Activated naive CD8-positive, alpha-beta T cell treated with anti-CD3 and anti-CD28 coated beads, Interleukin-2, amount 10 ng/mL, durations not matched to agents 7 days and 5 days (primary cell): ENCODE results near the gene SLC41A1. TPM values are rescaled to one million over a fixed set of nuclear protein-coding genes. Genes with fewer than 3 reads are reported as not detected.
A peak's percentile ranks its signal among the peaks of the same experiment; 100 is the strongest.
"Not testable (repeated sequence)": the region's sequence is repeated elsewhere in the genome, so short reads cannot be mapped to it uniquely, and the experiment has no call there.

Experiments used
- ATAC-seq: fragments of 150-1000 bp; cut with Tn5 transposase; one replicate; pipeline ENCODE4 v1.10.0; 2021; ENCODE audit warnings: low read depth, moderate library complexity
- POLR2A ChIA-PET: fragments of 350-600 bp; sonication (Branson Sonifier 250); formaldehyde crosslinking; loops from one replicate; lab custom pipeline; 2021; ENCODE audit warnings: antibody characterized with exemption; lab: Charles Lee
- DNase-seq: peaks from one replicate; pipeline ENCODE4 v3.0.0; 2021
- H3K27ac Mint-ChIP-seq: one replicate; pipeline ENCODE4 v1.8.0; 2022; ENCODE audit warnings: mild to moderate bottlenecking, mixed read lengths
- H3K27me3 Mint-ChIP-seq: one replicate; pipeline ENCODE4 v1.8.0; 2022; ENCODE audit warnings: mild to moderate bottlenecking, moderate library complexity, mixed read lengths
- H3K36me3 Mint-ChIP-seq: one replicate; pipeline ENCODE4 v1.8.0; 2021; ENCODE audit warnings: mild to moderate bottlenecking, mixed read lengths
- H3K4me1 Mint-ChIP-seq: one replicate; pipeline ENCODE4 v1.8.0; 2021; ENCODE audit warnings: mixed read lengths
- H3K4me3 Mint-ChIP-seq: one replicate; pipeline ENCODE4 v1.8.0; 2022; ENCODE audit warnings: mild to moderate bottlenecking, moderate library complexity, mixed read lengths
- H3K9me3 Mint-ChIP-seq: one replicate; pipeline ENCODE4 v1.8.0; 2021; ENCODE audit warnings: mixed read lengths
- total RNA-seq, 2 experiments: library from RNA; stranded (reverse); gene quantifications; one replicate each; pipeline ENCODE4 v1.2.3, GENCODE V29; 2021

Gene SLC41A1
- total RNA-seq, result 10 to 100 TPM; 16.8 to 19.6 TPM

GRCh38 chr1:205812878-205813754 is at the start of gene SLC41A1:
Gene SLC41A1, minus strand, starts transcription at chr1:205813198. Its CDS starts 2,757 bp downstream, at chr1:205810441.
- Mint-ChIP-seq H3K27ac (peak within 1 kb of the TSS; percentile 84), H3K4me3 (peak within 1 kb of the TSS; percentile 93), H3K27me3 (peaks cover 7% of the 10 kb centered on the region), H3K4me1 (peaks cover 24% of the 10 kb centered on the region), H3K36me3 (peaks cover 7% of the 10 kb centered on the region), H3K9me3 (no peaks in the 10 kb centered on the region)
- POLR2A ChIA-PET, result no interaction called here
- ATAC-seq (peak; percentile 92), DNase-seq (peak; percentile 89)

GRCh38 chr1:205861540-205861939 is 48.5 kb upstream of the SLC41A1 start:
- no peak overlapping the region for H3K27ac Mint-ChIP-seq
- peaks cover 6% of the 10 kb centered on the region for H3K4me1 Mint-ChIP-seq
- ATAC-seq (no peak), DNase-seq (no peak)
- POLR2A ChIA-PET, result no interaction called here
- H3K4me3 Mint-ChIP-seq, result no peak overlapping the region
- peaks cover 5% of the 10 kb centered on the region for H3K27me3 Mint-ChIP-seq
- H3K9me3 Mint-ChIP-seq, result peaks cover 4% of the 10 kb centered on the region
- H3K36me3 Mint-ChIP-seq, result peaks cover 2% of the 10 kb centered on the region

- Mint-ChIP-seq H3K4me3 (peak overlapping the region; percentile 7), H3K27ac (no peak overlapping the region), H3K9me3 (peaks cover 13% of the 10 kb centered on the region), H3K4me1 (peaks cover 6% of the 10 kb centered on the region), H3K27me3 (no peaks in the 10 kb centered on the region), H3K36me3 (peaks cover 2% of the 10 kb centered on the region)
- ATAC-seq (no peak), DNase-seq (no peak)
- POLR2A ChIA-PET, result no interaction called here
Observed at GRCh38 chr1:205858141-205858961, 45.4 kb upstream of the SLC41A1 start.

- H3K36me3 Mint-ChIP-seq, POLR2A ChIA-PET, ATAC-seq, DNase-seq, H3K27ac Mint-ChIP-seq, H3K4me3 Mint-ChIP-seq, H3K27me3 Mint-ChIP-seq, H3K4me1 Mint-ChIP-seq: not testable (repeated sequence)
- H3K9me3 Mint-ChIP-seq, result peaks cover 15% of the 10 kb centered on the region
Observed at GRCh38 chr1:205857501-205857900, 44.5 kb upstream of the SLC41A1 start.

- POLR2A ChIA-PET, result no interaction called here
- Mint-ChIP-seq H3K4me3 (no peak overlapping the region), H3K27ac (no peak overlapping the region), H3K27me3 (no peaks in the 10 kb centered on the region), H3K4me1 (peaks cover 6% of the 10 kb centered on the region), H3K36me3 (peaks cover 2% of the 10 kb centered on the region), H3K9me3 (peaks cover 15% of the 10 kb centered on the region)
- ATAC-seq, result no peak
- no peak for DNase-seq
Observed at GRCh38 chr1:205856433-205856832, 43.4 kb upstream of the SLC41A1 start.

- H3K4me3 Mint-ChIP-seq, result no peak overlapping the region
- POLR2A ChIA-PET, result no interaction called here
- peaks cover 10% of the 10 kb centered on the region for H3K4me1 Mint-ChIP-seq
Observed at GRCh38 chr1:205852969-205853368, 40.0 kb upstream of the SLC41A1 start.

GRCh38 chr1:205851993-205852392 is 39.0 kb upstream of the SLC41A1 start:
- no peak overlapping the region for H3K27ac Mint-ChIP-seq
- H3K9me3 Mint-ChIP-seq, result peaks cover 15% of the 10 kb centered on the region
- no peaks in the 10 kb centered on the region for H3K27me3 Mint-ChIP-seq
- no peak overlapping the region for H3K4me3 Mint-ChIP-seq
- no peak for ATAC-seq
- H3K36me3 Mint-ChIP-seq, result peaks cover 2% of the 10 kb centered on the region
- H3K4me1 Mint-ChIP-seq, result peaks cover 10% of the 10 kb centered on the region
- DNase-seq, result no peak
- POLR2A ChIA-PET, result no interaction called here

More at GRCh38 chr1:205852969-205853368, 40.0 kb upstream of the SLC41A1 start:
- Mint-ChIP-seq H3K27me3 (no peaks in the 10 kb centered on the region), H3K27ac (no peak overlapping the region), H3K36me3 (peaks cover 2% of the 10 kb centered on the region), H3K9me3 (peaks cover 15% of the 10 kb centered on the region)
- DNase-seq (no peak), ATAC-seq (no peak)

GRCh38 chr1:205849619-205850355 is 36.8 kb upstream of the SLC41A1 start, which contains the start of gene PM20D1:
Gene PM20D1, minus strand, starts transcription at chr1:205850132. Its CDS starts 60 bp downstream, at chr1:205850072.
- Mint-ChIP-seq H3K36me3 (no peaks in the 10 kb centered on the region), H3K9me3 (peaks cover 2% of the 10 kb centered on the region), H3K27ac (peak within 1 kb of the TSS; percentile 93), H3K4me3 (peak within 1 kb of the TSS; percentile 88), H3K4me1 (peaks cover 10% of the 10 kb centered on the region), H3K27me3 (no peaks in the 10 kb centered on the region)
- DNase-seq (peak; percentile 66), ATAC-seq (peak; percentile 97)
- POLR2A ChIA-PET, result interaction anchor here (0.8 to 1.1 kb wide), 2 partner anchors 68 to 100 kb away, joined by 3 read pairs; no protein-coding TSS in a partner anchor

GRCh38 chr1:205843036-205843859 is 30.2 kb upstream of the SLC41A1 start:
- Mint-ChIP-seq H3K4me3 (no peak overlapping the region), H3K9me3 (no peaks in the 10 kb centered on the region), H3K27ac (no peak overlapping the region), H3K36me3 (no peaks in the 10 kb centered on the region), H3K4me1 (peaks cover 3% of the 10 kb centered on the region), H3K27me3 (no peaks in the 10 kb centered on the region)
- POLR2A ChIA-PET, result no interaction called here
- no peak for DNase-seq
- ATAC-seq, result no peak

- H3K9me3 Mint-ChIP-seq, result no peaks in the 10 kb centered on the region
- no peaks in the 10 kb centered on the region for H3K36me3 Mint-ChIP-seq
- no peak overlapping the region for H3K4me3 Mint-ChIP-seq
- POLR2A ChIA-PET, result interaction anchor here (0.6 kb wide), 1 partner anchor 665 kb away, joined by 3 read pairs; no protein-coding TSS in a partner anchor
- no peak for DNase-seq
- H3K27ac Mint-ChIP-seq, result no peak overlapping the region
- H3K27me3 Mint-ChIP-seq, result no peaks in the 10 kb centered on the region
- H3K4me1 Mint-ChIP-seq, result peaks cover 3% of the 10 kb centered on the region
- no peak for ATAC-seq
Observed at GRCh38 chr1:205842229-205842628, 29.2 kb upstream of the SLC41A1 start.

- Mint-ChIP-seq H3K27ac (no peak overlapping the region), H3K27me3 (no peaks in the 10 kb centered on the region), H3K4me3 (no peak overlapping the region), H3K36me3 (no peaks in the 10 kb centered on the region), H3K9me3 (no peaks in the 10 kb centered on the region), H3K4me1 (peaks cover 3% of the 10 kb centered on the region)
- DNase-seq (no peak), ATAC-seq (no peak)
- POLR2A ChIA-PET, result no interaction called here
Observed at GRCh38 chr1:205840146-205840923, 27.3 kb upstream of the SLC41A1 start.
